Measurements from ENCODE around the gene ARHGEF5. TPM values are rescaled to one million over a fixed set of nuclear protein-coding genes. Genes with fewer than 3 reads are reported as not detected.
"Not testable (repeated sequence)": the region's sequence is repeated elsewhere in the genome, so short reads cannot be mapped to it uniquely, and the experiment has no call there.

The ARHGEF5 gene
- total RNA-seq, 1 donor from 2014 or later = 22.6 TPM

- DNase-seq (ENCODE audit: low read depth) = no peak
- no peaks in the 10 kb centered on the region for H3K36me3 ChIP-seq (ENCODE audit: control insufficient read depth, insufficient read depth, low read length)
- TF ChIP-seq, protein P1, sequence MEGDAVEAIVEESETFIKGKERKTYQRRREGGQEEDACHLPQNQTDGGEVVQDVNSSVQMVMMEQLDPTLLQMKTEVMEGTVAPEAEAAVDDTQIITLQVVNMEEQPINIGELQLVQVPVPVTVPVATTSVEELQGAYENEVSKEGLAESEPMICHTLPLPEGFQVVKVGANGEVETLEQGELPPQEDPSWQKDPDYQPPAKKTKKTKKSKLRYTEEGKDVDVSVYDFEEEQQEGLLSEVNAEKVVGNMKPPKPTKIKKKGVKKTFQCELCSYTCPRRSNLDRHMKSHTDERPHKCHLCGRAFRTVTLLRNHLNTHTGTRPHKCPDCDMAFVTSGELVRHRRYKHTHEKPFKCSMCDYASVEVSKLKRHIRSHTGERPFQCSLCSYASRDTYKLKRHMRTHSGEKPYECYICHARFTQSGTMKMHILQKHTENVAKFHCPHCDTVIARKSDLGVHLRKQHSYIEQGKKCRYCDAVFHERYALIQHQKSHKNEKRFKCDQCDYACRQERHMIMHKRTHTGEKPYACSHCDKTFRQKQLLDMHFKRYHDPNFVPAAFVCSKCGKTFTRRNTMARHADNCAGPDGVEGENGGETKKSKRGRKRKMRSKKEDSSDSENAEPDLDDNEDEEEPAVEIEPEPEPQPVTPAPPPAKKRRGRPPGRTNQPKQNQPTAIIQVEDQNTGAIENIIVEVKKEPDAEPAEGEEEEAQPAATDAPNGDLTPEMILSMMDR (IDR thresholded peaks at IDR 0.05; ENCODE audit: insufficient read depth, low read length, poor library complexity, severe bottlenecking) = no peak
- H3K27me3 ChIP-seq (ENCODE audit: control insufficient read depth, insufficient read depth, low read length) = no peaks in the 10 kb centered on the region
- H3K4me3 ChIP-seq (ENCODE audit: low read depth, low read length) = no peak overlapping the region
Observed at GRCh38 chr7:144415858-144416257, 60.7 kb downstream of the ARHGEF5 start.

GRCh38 chr7:144416341-144416740 is 61.1 kb downstream of the ARHGEF5 start:
- no peak for DNase-seq (ENCODE audit: low read depth)
- TF ChIP-seq, protein P1 (IDR thresholded peaks at IDR 0.05; ENCODE audit: insufficient read depth, low read length, poor library complexity, severe bottlenecking) = no peak
- Histone ChIP-seq H3K36me3 (ENCODE audit: control insufficient read depth, insufficient read depth, low read length) (no peaks in the 10 kb centered on the region), H3K4me3 (ENCODE audit: low read depth, low read length) (no peak overlapping the region), H3K27me3 (ENCODE audit: control insufficient read depth, insufficient read depth, low read length) (no peaks in the 10 kb centered on the region)

GRCh38 chr7:144418931-144419330 is 63.7 kb downstream of the ARHGEF5 start:
- not testable (repeated sequence) for H3K4me3 ChIP-seq (ENCODE audit: low read depth, low read length); H3K36me3 ChIP-seq (ENCODE audit: control insufficient read depth, insufficient read depth, low read length); DNase-seq (ENCODE audit: low read depth); H3K27me3 ChIP-seq (ENCODE audit: control insufficient read depth, insufficient read depth, low read length)

DNA sequence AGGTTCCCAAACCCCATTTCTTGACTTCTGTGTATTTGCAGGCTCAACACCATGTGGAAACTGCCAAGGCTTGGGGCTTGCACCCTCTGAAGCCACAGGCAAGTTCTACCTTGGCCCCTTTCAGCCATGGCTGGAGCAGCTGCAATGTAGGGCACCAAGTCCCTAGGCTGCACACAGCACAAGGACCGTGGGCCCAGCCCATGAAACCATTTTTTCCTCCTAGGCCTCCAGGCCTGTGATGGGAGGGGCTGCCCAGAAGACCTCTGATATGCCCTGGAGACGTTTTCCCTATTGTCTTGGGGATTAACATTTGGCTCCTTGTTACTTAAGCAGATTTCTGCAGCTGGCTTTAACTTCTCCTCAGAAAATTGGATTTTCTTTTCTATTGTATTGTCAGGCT is 72.3 kb downstream of the ARHGEF5 start:
- DNase-seq (ENCODE audit: low read depth); H3K4me3 ChIP-seq (ENCODE audit: low read depth, low read length); H3K36me3 ChIP-seq (ENCODE audit: control insufficient read depth, insufficient read depth, low read length); H3K27me3 ChIP-seq (ENCODE audit: control insufficient read depth, insufficient read depth, low read length): not testable (repeated sequence)

DNA sequence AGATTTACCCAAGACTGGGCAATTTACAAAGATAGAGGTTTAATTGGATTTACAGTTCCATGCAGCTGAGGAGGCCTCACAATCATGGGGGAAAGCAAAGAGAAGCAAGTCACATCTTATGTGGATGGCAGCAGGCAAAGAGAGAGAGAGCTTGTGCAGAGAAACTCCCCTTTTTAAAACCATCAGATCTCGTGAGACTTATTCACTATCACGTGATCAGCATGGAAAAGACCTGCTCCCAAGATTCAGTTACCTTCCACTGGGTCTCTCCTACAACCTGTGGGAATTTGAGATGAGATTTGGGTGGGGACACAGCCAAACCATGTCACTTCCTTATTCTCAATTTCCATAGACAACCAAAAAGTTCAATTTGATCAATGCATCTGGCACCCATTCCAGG is 73.2 kb downstream of the ARHGEF5 start:
- TF ChIP-seq, protein P1 (IDR thresholded peaks at IDR 0.05; ENCODE audit: insufficient read depth, low read length, poor library complexity, severe bottlenecking) = no peak
- no peak overlapping the region for H3K4me3 ChIP-seq (ENCODE audit: low read depth, low read length)
- H3K36me3 ChIP-seq (ENCODE audit: control insufficient read depth, insufficient read depth, low read length) = no peaks in the 10 kb centered on the region
- no peaks in the 10 kb centered on the region for H3K27me3 ChIP-seq (ENCODE audit: control insufficient read depth, insufficient read depth, low read length)
- DNase-seq (ENCODE audit: low read depth) = no peak

Other genes starting within 250 kb of the ARHGEF5 start
- gene OR2A2, start 245.8 kb upstream of the ARHGEF5 start, total RNA-seq = not detected in 2 replicates
- not detected in 2 replicates for gene OR2A14, start 232.2 kb upstream of the ARHGEF5 start, total RNA-seq
- gene CTAGE4, start 171.9 kb upstream of the ARHGEF5 start, total RNA-seq = 4.2 and 4.3 TPM in 2 replicates
- gene ARHGEF35, start 159.6 kb upstream of the ARHGEF5 start, total RNA-seq = 9.0 and 11.5 TPM in 2 replicates
- 0.07 and 0.08 TPM in 2 replicates for gene OR2A42, start 115.8 kb upstream of the ARHGEF5 start, total RNA-seq
- 2.8 and 3.0 TPM in 2 replicates for gene OR2A7, start 90.6 kb upstream of the ARHGEF5 start, total RNA-seq
- 1.6 and 1.9 TPM in 2 replicates for gene CTAGE8, start 86.1 kb upstream of the ARHGEF5 start, total RNA-seq
- gene OR2A1, start 43.0 kb upstream of the ARHGEF5 start, total RNA-seq = under 0.01 TPM in 1 of 2 replicates, not detected in the other
- not detected in 2 replicates for gene NOBOX, start 48.3 kb downstream of the ARHGEF5 start, total RNA-seq